B cell (primary cell): ENCODE measurements around the gene APOM. TPM values are rescaled to one million over a fixed set of nuclear protein-coding genes. Genes with fewer than 3 reads are reported as not detected.

ENCODE experiments used
- ATAC-seq: fragments of 200-7000 bp; cut with Tn5 transposase; one replicate; pipeline ENCODE4 v1.10.0; 2021; ENCODE audit warnings: low read depth, mild to moderate bottlenecking, moderate number of reproducible peaks, moderate library complexity
- CTCF ChIA-PET: fragments of 350-600 bp; sonication (Branson Sonifier 250); formaldehyde crosslinking; loops from one replicate; lab custom pipeline; 2021; ENCODE audit warnings: antibody characterized with exemption, inconsistent platforms; lab: Charles Lee
- POLR2A ChIA-PET: fragments of 350-600 bp; sonication (Branson Sonifier 250); formaldehyde crosslinking; loops from one replicate; lab custom pipeline; 2021; ENCODE audit warnings: antibody characterized with exemption; lab: Charles Lee
- DNase-seq: peaks from one replicate; pipeline ENCODE4 v3.0.0; 2013
- H2AFZ ChIP-seq: 2 replicates; pipeline ENCODE4 v1.6.1; 2012; ENCODE audit warnings: mild to moderate bottlenecking, low read depth, low read length; ENCODE audit not compliant: insufficient read depth, poor library complexity, severe bottlenecking
- H3K27ac ChIP-seq, 2 donors: 1 replicate in 1 of 2; 2 replicates in 1 of 2; pipeline ENCODE4 v1.5.1; 2012 to 2013; ENCODE audit warnings: low read length in 2 of 2, mild to moderate bottlenecking in 2 of 2, moderate library complexity in 1 of 2
- H3K27me3 ChIP-seq, 4 experiments: fragments of 200-600 bp in 1 of 4; sonication (generic) in 1 of 4; replicated peaks in 1 of 4; 1 replicate in 2 of 4; 2 replicates in 2 of 4; pipeline versions ENCODE4 v1.6.1 to v1.7.0; 2013 to 2016; ENCODE audit warnings: low read length in 3 of 4, mild to moderate bottlenecking in 2 of 4, mixed read lengths in 1 of 4, moderate library complexity in 1 of 4; ENCODE audit not compliant: insufficient read depth in 4 of 4, control insufficient read depth in 3 of 4; ENCODE audit errors: control extremely low read depth in 1 of 4
- H3K36me3 ChIP-seq, 2 experiments: replicated peaks in 1 of 2; 1 replicate in 1 of 2; 2 replicates in 1 of 2; pipeline versions ENCODE4 v1.6.1 to v1.7.1; 2013; ENCODE audit warnings: low read length in 1 of 2; ENCODE audit not compliant: insufficient read depth in 2 of 2, control insufficient read depth in 1 of 2; ENCODE audit errors: control extremely low read depth in 1 of 2, extremely low read depth in 1 of 2
- H3K4me1 ChIP-seq, 2 donors: fragments of 200-600 bp in 1 of 2; sonication (generic) in 1 of 2; 1 replicate in 1 of 2; 2 replicates in 1 of 2; pipeline versions ENCODE4 v1.5.1 to v1.6.1; 2013 to 2017; ENCODE audit warnings: low read length in 2 of 2; ENCODE audit not compliant: control insufficient read depth in 2 of 2, insufficient read depth in 2 of 2
- H3K4me2 ChIP-seq: replicated peaks from 2 replicates; pipeline ENCODE3; 2012; ENCODE audit warnings: mild to moderate bottlenecking, low read depth, low read length; ENCODE audit not compliant: poor library complexity, severe bottlenecking
- H3K4me3 ChIP-seq, 5 experiments: fragments of 200-600 bp in 1 of 5; sonication (generic) in 1 of 5; 1 replicate in 3 of 5; 2 replicates in 2 of 5; pipeline versions ENCODE4 v1.5.1 to v1.7.0; 2011 to 2016; ENCODE audit warnings: low read length in 4 of 5, mild to moderate bottlenecking in 4 of 5, low read depth in 2 of 5, control low read depth in 1 of 5, moderate library complexity in 1 of 5; ENCODE audit not compliant: insufficient read depth in 1 of 5; ENCODE audit errors: control extremely low read depth in 1 of 5, extremely low read depth in 1 of 5
- H3K79me2 ChIP-seq: fragments of 200-600 bp; sonication (generic); one replicate; pipeline ENCODE4 v1.6.0; 2016; ENCODE audit warnings: low read length; ENCODE audit not compliant: control insufficient read depth, insufficient read depth
- H3K9ac ChIP-seq: fragments of 200-600 bp; sonication (generic); 2 replicates; pipeline ENCODE4 v1.6.1; 2017; ENCODE audit warnings: mild to moderate bottlenecking, low read length, moderate library complexity
- H3K9me3 ChIP-seq, 3 donors: one replicate each; pipeline versions ENCODE4 v1.6.1 to v1.7.1; 2013; ENCODE audit warnings: low read length in 2 of 3; ENCODE audit not compliant: control insufficient read depth in 2 of 3, insufficient read depth in 1 of 3; ENCODE audit errors: control extremely low read depth in 1 of 3
- H4K20me1 ChIP-seq: 2 replicates; pipeline ENCODE4 v1.6.0; 2012; ENCODE audit warnings: mild to moderate bottlenecking, low read length; ENCODE audit not compliant: insufficient read depth, control insufficient read depth, poor library complexity, severe bottlenecking
- H3K27ac Mint-ChIP-seq: one replicate; pipeline ENCODE4 v1.8.0; 2021; ENCODE audit warnings: mixed read lengths
- H3K27me3 Mint-ChIP-seq: one replicate; pipeline ENCODE4 v1.8.0; 2021; ENCODE audit warnings: mixed read lengths
- H3K4me1 Mint-ChIP-seq: one replicate; pipeline ENCODE4 v1.8.0; 2021; ENCODE audit warnings: mixed read lengths
- H3K4me3 Mint-ChIP-seq: one replicate; pipeline ENCODE4 v1.8.0; 2021; ENCODE audit warnings: mixed read lengths
- H3K9me3 Mint-ChIP-seq: one replicate; pipeline ENCODE4 v1.8.0; 2022; ENCODE audit warnings: mixed read lengths; ENCODE audit not compliant: insufficient read depth
- EZH2 ChIP-seq: IDR thresholded peaks from 2 replicates; pipeline ENCODE4 v1.6.1; 2012; ENCODE audit warnings: borderline replicate concordance, low read depth, mild to moderate bottlenecking, moderate library complexity, low read length; ENCODE audit not compliant: insufficient read depth, poor library complexity, severe bottlenecking
- WGBS: methylation state at CpG from one replicate; pipeline ENCODE4 v1.1.5; 2013; ENCODE audit warnings: missing lambda C conversion rate; ENCODE audit not compliant: insufficient coverage; 5-methylcytosine and 5-hydroxymethylcytosine counted together
- intact Hi-C: fragments of 100-400 bp; cut with micrococcal nuclease; formaldehyde crosslinking; loops from one replicate; pipeline ENCODE4 v1.10.0; 2022
- polyA plus RNA-seq: library from polyadenylated mRNA; depleted of rRNA; stranded (reverse); fragments of >200 nt; gene quantifications from 2 replicates; pipeline ENCODE4 v1.2.3, GENCODE V29; 2012
- total RNA-seq, 2 donors: library from RNA; stranded (reverse); fragments of 120-200 nt in 1 of 2; gene quantifications; 1 replicate in 1 of 2; 2 replicates in 1 of 2; pipeline versions ENCODE4 v1.2.3 to v1.2.4, GENCODE V29; 2013 to 2022
- TF ChIP-seq, protein P1 (sequence below): fragments of 200-600 bp; IDR thresholded peaks from one replicate; pipeline ENCODE4 v1.8.0; 2022; ENCODE audit warnings: antibody characterized with exemption, mild to moderate bottlenecking

APOM gene
- total and polyA plus RNA-seq, 2 donors (not counting 1 experiment from before 2014, with no cell fraction given), result 3.6 to 11.6 TPM

DNA sequence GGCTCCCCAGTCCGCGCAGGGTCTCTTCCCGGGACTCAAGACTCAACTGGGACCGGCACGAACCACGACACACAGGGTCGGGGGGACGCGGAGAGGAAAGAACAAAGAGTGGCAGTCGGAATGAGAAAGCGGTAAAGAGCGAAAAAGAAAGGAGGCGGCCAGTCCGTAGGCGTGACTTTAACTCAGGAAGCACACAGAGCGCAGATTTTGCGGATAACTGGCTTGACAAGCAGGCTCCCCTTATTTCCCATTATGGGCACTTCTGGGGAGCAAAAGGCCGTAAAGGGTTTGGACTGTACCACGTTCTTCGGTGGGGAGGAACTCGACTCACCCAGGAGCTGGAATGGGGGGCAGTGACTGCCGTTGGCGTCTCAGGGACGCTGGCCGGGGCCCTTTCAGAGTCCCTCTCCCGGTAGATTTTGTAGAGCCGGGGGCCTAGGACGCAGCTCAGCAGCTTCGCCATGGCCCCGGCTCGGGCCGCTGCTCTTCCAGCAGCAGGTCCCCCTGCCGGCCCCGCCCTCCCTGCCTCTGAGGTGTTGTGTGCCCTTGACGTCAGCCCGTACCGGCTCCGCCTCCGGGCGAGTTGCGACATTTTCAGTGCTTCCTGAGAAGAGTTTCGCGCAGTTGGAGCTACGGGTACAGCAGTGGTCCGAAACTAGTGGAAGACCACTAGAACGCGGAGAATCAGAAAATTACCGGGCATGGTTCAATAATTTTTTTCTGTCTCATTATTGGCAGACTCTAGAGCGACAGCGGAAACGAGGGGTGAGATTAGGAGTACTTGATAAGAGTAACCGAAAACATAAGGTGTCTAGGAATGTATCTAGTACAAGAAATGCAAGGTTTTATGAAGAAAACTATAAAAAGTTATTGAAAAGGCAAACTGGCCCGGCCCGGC lies 47.4 kb downstream of the APOM start, which contains the start of gene ABHD16A:
ABHD16A (minus strand) TSS at position 506 of the 898 bp plus-strand sequence; CDS start at position 463, 43 bp downstream.
- ChIA-PET POLR2A (interaction anchor here (0.6 to 1.9 kb wide), 10 partner anchors 22 to 160 kb away, joined by 3 to 16 read pairs (median 6); partner anchors contain the start of genes BAG6, CLIC1, DDAH2 and HSPA1B), CTCF (interaction anchor here (0.8 to 2.3 kb wide), 12 partner anchors 9 to 130 kb away, joined by 3 to 11 read pairs (median 4); partner anchors contain the start of genes DDAH2, LSM2 and LY6G5C)
- peaks cover 0 to 27% of the 10 kb centered on the region in 2 experiments for H3K36me3 ChIP-seq
- H3K4me1 Mint-ChIP-seq, result peaks cover 31% of the 10 kb centered on the region
- intact Hi-C loops, result loop anchor here (1.0 to 5.0 kb wide), 5 partner anchors 22 to 159 kb away; partner anchors contain the start of genes CSNK2B, DDAH2, LY6G5B and LY6G5C
- no peaks in the 10 kb centered on the region for H3K9me3 Mint-ChIP-seq
- peak within 1 kb of the TSS; percentile 87 to 93 for H3K27ac ChIP-seq
- H3K4me3 ChIP-seq, result peak within 1 kb of the TSS; percentile 65 to 98 (median 96)
- ATAC-seq, result peak; percentile 95
- DNase-seq, result peak; percentile 99
- H3K27me3 Mint-ChIP-seq, result no peaks in the 10 kb centered on the region
- TF ChIP-seq EZH2, result no peak
- TF ChIP-seq, protein P1, sequence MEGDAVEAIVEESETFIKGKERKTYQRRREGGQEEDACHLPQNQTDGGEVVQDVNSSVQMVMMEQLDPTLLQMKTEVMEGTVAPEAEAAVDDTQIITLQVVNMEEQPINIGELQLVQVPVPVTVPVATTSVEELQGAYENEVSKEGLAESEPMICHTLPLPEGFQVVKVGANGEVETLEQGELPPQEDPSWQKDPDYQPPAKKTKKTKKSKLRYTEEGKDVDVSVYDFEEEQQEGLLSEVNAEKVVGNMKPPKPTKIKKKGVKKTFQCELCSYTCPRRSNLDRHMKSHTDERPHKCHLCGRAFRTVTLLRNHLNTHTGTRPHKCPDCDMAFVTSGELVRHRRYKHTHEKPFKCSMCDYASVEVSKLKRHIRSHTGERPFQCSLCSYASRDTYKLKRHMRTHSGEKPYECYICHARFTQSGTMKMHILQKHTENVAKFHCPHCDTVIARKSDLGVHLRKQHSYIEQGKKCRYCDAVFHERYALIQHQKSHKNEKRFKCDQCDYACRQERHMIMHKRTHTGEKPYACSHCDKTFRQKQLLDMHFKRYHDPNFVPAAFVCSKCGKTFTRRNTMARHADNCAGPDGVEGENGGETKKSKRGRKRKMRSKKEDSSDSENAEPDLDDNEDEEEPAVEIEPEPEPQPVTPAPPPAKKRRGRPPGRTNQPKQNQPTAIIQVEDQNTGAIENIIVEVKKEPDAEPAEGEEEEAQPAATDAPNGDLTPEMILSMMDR, result no peak
- WGBS, result 1% methylated on average over 50 of the region's 54 CpGs
- H3K4me2 ChIP-seq, result peak within 1 kb of the TSS; percentile 75
- no peaks in the 10 kb centered on the region for H3K9me3 ChIP-seq
- H3K9ac ChIP-seq, result peak within 1 kb of the TSS; percentile 97
- peaks cover 20 to 28% of the 10 kb centered on the region in 2 donors for H3K4me1 ChIP-seq
- no peaks in the 10 kb centered on the region for H3K27me3 ChIP-seq
- H3K4me3 Mint-ChIP-seq, result peak within 1 kb of the TSS; percentile 98
- H2AFZ ChIP-seq, result peak within 1 kb of the TSS; percentile 89
- H4K20me1 ChIP-seq, result no peaks in the 10 kb centered on the region
- H3K27ac Mint-ChIP-seq, result peak within 1 kb of the TSS; percentile 91
- peaks cover 42% of the 10 kb centered on the region for H3K79me2 ChIP-seq
